Keratinocyte (primary cell): Measurements from ENCODE around the gene GNS. TPM values are rescaled to one million over a fixed set of nuclear protein-coding genes. Genes with fewer than 3 reads are reported as not detected.

Experiments
- DNase-seq: peaks from one replicate; pipeline ENCODE4 v3.0.0-alpha.2; 2011; ENCODE audit warnings: low read depth, missing footprints, low spot score
- FAIRE-seq: peaks from 2 replicates; lab custom pipeline; 2011; peaks lifted over from hg19 to GRCh38; lab: Jason Lieb, UNC
- H2AFZ ChIP-seq: 2 replicates; pipeline ENCODE4 v1.6.0; 2012; ENCODE audit warnings: low read length, control low read depth, inconsistent platforms; ENCODE audit not compliant: control insufficient read depth
- H3K27ac ChIP-seq: 2 replicates; pipeline ENCODE4 v1.5.1; 2011; ENCODE audit warnings: low read length; ENCODE audit not compliant: control insufficient read depth, insufficient read depth
- H3K27me3 ChIP-seq: 3 replicates; pipeline ENCODE4 v1.6.0; 2011; ENCODE audit warnings: low read length; ENCODE audit not compliant: control insufficient read depth, insufficient read depth; ENCODE audit errors: extremely low read depth
- H3K36me3 ChIP-seq, 2 experiments: 2 replicates in 1 of 2; 3 replicates in 1 of 2; pipeline ENCODE4 v1.5.1; 2011; ENCODE audit warnings: low read length in 2 of 2, mild to moderate bottlenecking in 1 of 2; ENCODE audit not compliant: control insufficient read depth in 2 of 2, insufficient read depth in 2 of 2; ENCODE audit errors: extremely low read depth in 1 of 2
- H3K4me1 ChIP-seq: 3 replicates; pipeline ENCODE4 v1.5.1; 2011; ENCODE audit warnings: low read length; ENCODE audit not compliant: control insufficient read depth, insufficient read depth; ENCODE audit errors: extremely low read depth
- H3K4me2 ChIP-seq: 3 replicates; pipeline ENCODE4 v1.6.0; 2011; ENCODE audit warnings: low read depth, low read length; ENCODE audit not compliant: control insufficient read depth, insufficient read depth; ENCODE audit errors: extremely low read depth
- H3K4me3 ChIP-seq, 3 experiments: fragments of 200-600 bp in 1 of 3; sonication (generic) in 1 of 3; 2 replicates in 2 of 3; 3 replicates in 1 of 3; pipeline ENCODE4 v1.5.1; 2011 to 2016; ENCODE audit warnings: low read length in 3 of 3, mild to moderate bottlenecking in 3 of 3, control low read depth in 2 of 3, inconsistent platforms in 1 of 3, low read depth in 1 of 3, mixed read lengths in 1 of 3, mixed run types in 1 of 3, moderate library complexity in 1 of 3; ENCODE audit not compliant: control insufficient read depth in 2 of 3, insufficient read depth in 2 of 3; ENCODE audit errors: extremely low read depth in 1 of 3
- H3K79me2 ChIP-seq: 2 replicates; pipeline ENCODE4 v1.6.0; 2012; ENCODE audit warnings: low read length; ENCODE audit not compliant: control insufficient read depth, insufficient read depth
- H3K9ac ChIP-seq: 3 replicates; pipeline ENCODE4 v1.6.0; 2011; ENCODE audit warnings: low read length; ENCODE audit not compliant: control insufficient read depth, insufficient read depth; ENCODE audit errors: extremely low read depth
- H3K9me1 ChIP-seq: 3 replicates; pipeline ENCODE4 v1.6.0; 2011; ENCODE audit warnings: low read length; ENCODE audit not compliant: control insufficient read depth, insufficient read depth; ENCODE audit errors: extremely low read depth
- H3K9me3 ChIP-seq: 2 replicates; pipeline ENCODE4 v1.5.1; 2012; ENCODE audit warnings: low read depth, low read length; ENCODE audit not compliant: control insufficient read depth
- H4K20me1 ChIP-seq: 3 replicates; pipeline ENCODE4 v1.6.0; 2011; ENCODE audit warnings: low read length; ENCODE audit not compliant: control insufficient read depth, insufficient read depth; ENCODE audit errors: extremely low read depth
- EZH2 ChIP-seq: IDR thresholded peaks from one replicate; pipeline ENCODE4 v1.6.1; 2012; ENCODE audit warnings: inconsistent platforms, mild to moderate bottlenecking, low read length, moderate library complexity
- dilution Hi-C: fragments of 300-500 bp; cut with MboI; formaldehyde crosslinking; loops from one replicate; pipeline ENCODE4 v1.7.0; 2020; ENCODE audit warnings: low sequenced_read_pairs; ENCODE audit not compliant: extremely low pct_ligation_motif_present
- polyA plus RNA-seq, 5 experiments: library from polyadenylated mRNA; depleted of rRNA in 3 of 5; stranded (reverse) in 3 of 5; stranded (forward) in 1 of 5; unstranded in 1 of 5; fragments of >200 nt; gene quantifications; 1 replicate in 1 of 5; 2 replicates in 3 of 5; 3 replicates in 1 of 5; pipeline versions ENCODE4 v1.2.1 to v1.2.3, GENCODE V29; 2011 to 2012; ENCODE audit warnings: missing spikeins in 2 of 5, low read depth in 1 of 5, low replicate concordance in 1 of 5
- TF ChIP-seq, protein P1 (sequence below), 3 experiments: IDR thresholded peaks in 1 of 3; conservative IDR thresholded peaks in 1 of 3; optimal IDR thresholded peaks in 1 of 3; 2 replicates in 2 of 3; 3 replicates in 1 of 3; pipeline versions ENCODE3 to v1.5.1; 2011; ENCODE audit warnings: low read length in 3 of 3, mild to moderate bottlenecking in 3 of 3, moderate library complexity in 2 of 3, control low read depth in 1 of 3, inconsistent platforms in 1 of 3; ENCODE audit not compliant: insufficient read depth in 2 of 3; ENCODE audit errors: extremely low read depth in 1 of 3

Gene GNS
- polyA plus RNA-seq, 1 donor (not counting 4 experiments of a cell fraction or from before 2014, with no cell fraction given), result 57.8 TPM

DNA sequence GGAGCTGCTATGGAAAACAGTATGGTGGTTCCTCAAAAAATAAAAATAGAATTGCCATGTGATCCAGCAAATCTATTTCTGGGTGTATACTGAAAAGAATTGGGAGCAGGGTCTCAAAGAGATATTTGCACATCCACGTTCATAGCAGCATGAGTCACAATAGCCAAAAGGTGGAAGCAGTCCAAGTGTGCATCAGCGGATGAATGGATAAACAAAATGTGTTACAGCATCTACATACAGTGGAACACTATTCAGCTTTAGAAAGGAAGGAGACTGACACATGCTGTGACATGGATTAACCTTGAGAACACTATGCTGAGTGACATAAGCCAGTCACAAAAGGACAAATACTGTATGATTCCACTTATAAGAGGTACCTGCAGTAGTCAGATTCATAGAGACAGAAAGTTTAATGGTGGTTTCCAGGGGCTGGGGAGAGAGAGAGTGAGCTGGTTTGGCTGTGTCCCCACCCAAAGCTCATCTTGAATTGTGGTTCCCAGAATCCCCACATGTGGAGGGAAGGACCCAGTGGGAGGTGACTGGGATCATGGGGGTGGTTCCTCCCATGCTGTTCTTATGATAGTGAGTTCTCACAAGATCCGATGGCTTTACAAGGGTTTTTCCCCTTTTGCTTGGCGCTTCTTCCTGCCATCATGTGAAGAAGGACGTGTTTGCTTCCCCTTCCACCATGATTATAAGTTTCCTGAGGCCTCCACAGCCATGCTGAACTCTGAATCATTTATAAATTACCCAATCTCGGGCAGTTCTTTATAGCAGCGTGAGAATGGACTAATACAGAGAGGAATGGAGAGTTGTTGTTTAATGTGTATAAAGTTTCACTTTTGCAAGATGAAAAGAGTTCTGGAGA lies 47.6 kb upstream of the GNS start:
- H3K4me1 ChIP-seq, result no peaks in the 10 kb centered on the region
- no peak for DNase-seq
- H3K4me3 ChIP-seq, result no peak overlapping the region
- no peaks in the 10 kb centered on the region for H3K36me3 ChIP-seq
- H2AFZ ChIP-seq, result no peak overlapping the region
- H3K27me3 ChIP-seq, result no peaks in the 10 kb centered on the region
- dilution Hi-C loops, result no loop called here
- TF ChIP-seq EZH2, result no peak
- TF ChIP-seq, protein P1, sequence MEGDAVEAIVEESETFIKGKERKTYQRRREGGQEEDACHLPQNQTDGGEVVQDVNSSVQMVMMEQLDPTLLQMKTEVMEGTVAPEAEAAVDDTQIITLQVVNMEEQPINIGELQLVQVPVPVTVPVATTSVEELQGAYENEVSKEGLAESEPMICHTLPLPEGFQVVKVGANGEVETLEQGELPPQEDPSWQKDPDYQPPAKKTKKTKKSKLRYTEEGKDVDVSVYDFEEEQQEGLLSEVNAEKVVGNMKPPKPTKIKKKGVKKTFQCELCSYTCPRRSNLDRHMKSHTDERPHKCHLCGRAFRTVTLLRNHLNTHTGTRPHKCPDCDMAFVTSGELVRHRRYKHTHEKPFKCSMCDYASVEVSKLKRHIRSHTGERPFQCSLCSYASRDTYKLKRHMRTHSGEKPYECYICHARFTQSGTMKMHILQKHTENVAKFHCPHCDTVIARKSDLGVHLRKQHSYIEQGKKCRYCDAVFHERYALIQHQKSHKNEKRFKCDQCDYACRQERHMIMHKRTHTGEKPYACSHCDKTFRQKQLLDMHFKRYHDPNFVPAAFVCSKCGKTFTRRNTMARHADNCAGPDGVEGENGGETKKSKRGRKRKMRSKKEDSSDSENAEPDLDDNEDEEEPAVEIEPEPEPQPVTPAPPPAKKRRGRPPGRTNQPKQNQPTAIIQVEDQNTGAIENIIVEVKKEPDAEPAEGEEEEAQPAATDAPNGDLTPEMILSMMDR (optimal IDR thresholded peaks at IDR 0.05 in 1 of 3, IDR thresholded peaks at IDR 0.05 in 1 of 3, conservative IDR thresholded peaks at IDR 0.05 in 1 of 3; ENCODE audit: extremely low read depth in 1 of 3, insufficient read depth in 2 of 3, low read length in 3 of 3), result no peak
- H3K79me2 ChIP-seq, result no peaks in the 10 kb centered on the region
- H3K4me2 ChIP-seq, result no peak overlapping the region
- no peaks in the 10 kb centered on the region for H3K9me1 ChIP-seq
- H3K27ac ChIP-seq, result no peak overlapping the region
- no peak overlapping the region for H3K9ac ChIP-seq
- no peak for FAIRE-seq
- H4K20me1 ChIP-seq, result no peaks in the 10 kb centered on the region
- H3K9me3 ChIP-seq, result no peaks in the 10 kb centered on the region

DNA sequence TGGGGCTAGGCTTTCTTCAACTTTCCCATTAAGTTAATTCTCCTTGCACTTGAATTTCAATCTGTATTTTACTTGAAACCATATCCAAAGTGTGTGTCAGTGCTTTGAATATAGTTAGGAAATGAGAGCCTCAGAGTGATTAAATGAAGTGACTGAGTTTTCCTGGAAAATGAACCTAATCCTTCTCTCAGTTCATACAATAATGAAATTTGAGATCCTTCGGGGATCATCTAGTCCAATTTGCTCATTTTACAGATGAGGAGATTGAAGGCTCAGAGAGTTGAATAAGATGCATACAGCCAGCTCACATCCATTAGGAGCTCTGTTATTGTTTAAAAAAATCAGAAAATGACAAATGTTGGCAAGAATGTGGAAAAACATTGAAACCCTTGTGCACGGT lies 47.0 kb upstream of the GNS start:
- dilution Hi-C loops, result no loop called here
- no peak overlapping the region for H3K27ac ChIP-seq
- TF ChIP-seq, protein P1 (optimal IDR thresholded peaks at IDR 0.05 in 1 of 3, IDR thresholded peaks at IDR 0.05 in 1 of 3, conservative IDR thresholded peaks at IDR 0.05 in 1 of 3; ENCODE audit: extremely low read depth in 1 of 3, insufficient read depth in 2 of 3, low read length in 3 of 3), result no peak
- TF ChIP-seq EZH2, result no peak
- no peaks in the 10 kb centered on the region for H3K36me3 ChIP-seq
- DNase-seq (no peak), FAIRE-seq (no peak)
- H3K4me3 ChIP-seq, result no peak overlapping the region
- no peaks in the 10 kb centered on the region for H3K4me1 ChIP-seq
- H3K27me3 ChIP-seq, result no peaks in the 10 kb centered on the region
- H3K9me1 ChIP-seq, result no peaks in the 10 kb centered on the region
- no peak overlapping the region for H3K9ac ChIP-seq
- H3K79me2 ChIP-seq, result no peaks in the 10 kb centered on the region
- H2AFZ ChIP-seq, result no peak overlapping the region
- no peak overlapping the region for H3K4me2 ChIP-seq
- no peaks in the 10 kb centered on the region for H4K20me1 ChIP-seq
- H3K9me3 ChIP-seq, result no peaks in the 10 kb centered on the region
